Activated naive CD4-positive, alpha-beta T cell treated with anti-CD3 and anti-CD28 coated beads for 36 hours (primary cell): ENCODE data around the gene ENO1. TPM values are rescaled to one million over a fixed set of nuclear protein-coding genes. Genes with fewer than 3 reads are reported as not detected.

ENCODE experiments used
- CTCF ChIA-PET: fragments of 350-600 bp; sonication (Branson Sonifier 250); formaldehyde crosslinking; loops from one replicate; lab custom pipeline; 2021; ENCODE audit warnings: antibody characterized with exemption; lab: Charles Lee
- DNase-seq: peaks from one replicate; pipeline ENCODE4 v3.0.0-alpha.2; 2020
- H3K27ac Mint-ChIP-seq: one replicate; pipeline ENCODE4 v1.8.0; 2021; ENCODE audit warnings: mild to moderate bottlenecking, mixed read lengths
- H3K27me3 Mint-ChIP-seq: one replicate; pipeline ENCODE4 v1.8.0; 2021; ENCODE audit warnings: low read depth, mixed read lengths
- H3K36me3 Mint-ChIP-seq: one replicate; pipeline ENCODE4 v1.8.0; 2021; ENCODE audit warnings: low read depth, mixed read lengths
- H3K4me1 Mint-ChIP-seq: one replicate; pipeline ENCODE4 v1.8.0; 2021; ENCODE audit warnings: low read depth, mixed read lengths
- H3K4me3 Mint-ChIP-seq: one replicate; pipeline ENCODE4 v1.8.0; 2021; ENCODE audit warnings: mild to moderate bottlenecking, moderate library complexity, mixed read lengths
- H3K9me3 Mint-ChIP-seq: one replicate; pipeline ENCODE4 v1.8.0; 2021; ENCODE audit warnings: mixed read lengths
- intact Hi-C: fragments of 100-400 bp; cut with micrococcal nuclease; formaldehyde crosslinking; loops from one replicate; pipeline ENCODE4 v1.15.1; 2023
- total RNA-seq, 2 experiments: library from RNA; stranded (reverse); gene quantifications; one replicate each; pipeline ENCODE4 v1.2.3, GENCODE V29; 2021

ENO1 gene
- total RNA-seq, 2 experiments from 2014 or later, result 2,952 to 3,004 TPM

GRCh38 chr1:8875216-8875861 is 3.1 kb downstream of the ENO1 start:
- H3K36me3 Mint-ChIP-seq, result peaks cover 84% of the 10 kb centered on the region
- peak overlapping the region; percentile 99 for H3K27ac Mint-ChIP-seq
- H3K9me3 Mint-ChIP-seq, result no peaks in the 10 kb centered on the region
- no peaks in the 10 kb centered on the region for H3K27me3 Mint-ChIP-seq
- peaks cover 58% of the 10 kb centered on the region for H3K4me1 Mint-ChIP-seq
- intact Hi-C loops, result loop anchor here (1.0 to 10.0 kb wide), 4 partner anchors 9 to 779 kb away; partner anchors contain the start of gene PIK3CD
- no peak for DNase-seq
- CTCF ChIA-PET, result no interaction called here
- H3K4me3 Mint-ChIP-seq, result peak overlapping the region; percentile 97

DNA sequence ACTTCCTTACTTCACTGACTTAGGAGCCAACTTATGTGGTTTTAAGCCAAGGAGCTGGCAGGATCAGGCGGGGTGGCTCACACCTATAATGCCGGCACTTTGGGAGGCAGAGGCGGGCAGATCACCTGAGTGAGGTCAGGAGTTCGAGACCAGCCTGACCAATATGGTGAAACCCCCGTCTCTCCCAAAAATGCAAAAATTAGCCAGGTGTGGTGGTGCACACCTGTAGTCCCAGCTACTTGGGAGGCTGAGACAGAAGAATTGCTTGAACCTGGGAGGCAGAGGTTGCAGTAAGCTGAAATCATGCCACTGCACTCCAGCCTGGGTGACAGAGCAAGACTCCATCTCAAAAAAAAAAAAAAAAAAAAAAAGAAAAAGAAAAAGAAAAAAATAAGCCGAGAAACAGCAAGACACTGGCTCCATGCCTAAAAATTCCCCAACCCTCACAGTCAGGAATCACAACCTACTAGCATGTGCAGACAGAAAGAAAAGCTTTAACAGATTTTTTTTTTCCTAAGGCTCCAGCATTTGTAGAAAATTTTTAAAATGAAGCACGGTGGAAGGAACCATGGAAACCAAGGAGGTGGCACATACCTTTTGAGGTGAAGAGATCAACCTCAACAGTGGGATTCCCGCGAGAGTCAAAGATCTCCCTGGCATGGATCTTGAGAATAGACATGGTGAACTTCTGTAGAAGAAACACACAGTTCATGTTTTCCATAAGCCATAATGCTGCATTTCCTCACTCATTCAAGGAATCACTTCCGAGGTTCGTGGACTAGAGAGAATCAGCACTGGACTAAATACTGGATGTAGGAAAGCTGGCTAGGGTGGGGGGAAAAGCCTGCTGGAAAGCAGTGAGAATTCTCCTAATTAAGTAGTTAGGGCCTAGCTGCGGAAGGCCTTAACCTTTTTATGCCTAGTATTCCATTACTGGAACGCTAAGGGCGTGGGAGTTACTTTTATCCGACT is 4.0 kb downstream of the ENO1 start:
- no peak for DNase-seq
- Mint-ChIP-seq H3K4me3 (peak overlapping the region; percentile 97), H3K36me3 (peaks cover 87% of the 10 kb centered on the region), H3K27me3 (no peaks in the 10 kb centered on the region), H3K4me1 (peaks cover 59% of the 10 kb centered on the region), H3K27ac (peak overlapping the region; percentile 99), H3K9me3 (no peaks in the 10 kb centered on the region)
- CTCF ChIA-PET, result interaction anchor here (1.1 kb wide), 1 partner anchor 130 kb away, joined by 4 read pairs; no protein-coding TSS in a partner anchor
- intact Hi-C loops, result loop anchor here (1.0 to 10.0 kb wide), 4 partner anchors 8 to 780 kb away; partner anchors contain the start of gene PIK3CD

GRCh38 chr1:8873506-8874229 is 4.8 kb downstream of the ENO1 start:
- Mint-ChIP-seq H3K36me3 (peaks cover 95% of the 10 kb centered on the region), H3K9me3 (no peaks in the 10 kb centered on the region), H3K4me1 (peaks cover 66% of the 10 kb centered on the region), H3K27me3 (no peaks in the 10 kb centered on the region), H3K27ac (peak overlapping the region; percentile 90), H3K4me3 (peak overlapping the region; percentile 97)
- peak; percentile 94 for DNase-seq
- CTCF ChIA-PET, result interaction anchor here (1.1 kb wide), 1 partner anchor 131 kb away, joined by 4 read pairs; no protein-coding TSS in a partner anchor
- intact Hi-C loops, result loop anchor here (10.0 kb wide), 2 partner anchors 479 to 781 kb away; partner anchors contain the start of gene PIK3CD

GRCh38 chr1:8873001-8873400 is 5.5 kb downstream of the ENO1 start:
- Mint-ChIP-seq H3K4me3 (peak overlapping the region; percentile 97), H3K9me3 (no peaks in the 10 kb centered on the region), H3K4me1 (peaks cover 69% of the 10 kb centered on the region), H3K27ac (peak overlapping the region; percentile 90), H3K27me3 (no peaks in the 10 kb centered on the region), H3K36me3 (peaks cover 94% of the 10 kb centered on the region)
- intact Hi-C loops, result loop anchor here (10.0 kb wide), 2 partner anchors 478 to 782 kb away; partner anchors contain the start of gene PIK3CD
- DNase-seq, result no peak
- CTCF ChIA-PET, result interaction anchor here (1.1 to 1.8 kb wide), 2 partner anchors 132 kb away, joined by 4 to 5 read pairs; no protein-coding TSS in a partner anchor

DNA sequence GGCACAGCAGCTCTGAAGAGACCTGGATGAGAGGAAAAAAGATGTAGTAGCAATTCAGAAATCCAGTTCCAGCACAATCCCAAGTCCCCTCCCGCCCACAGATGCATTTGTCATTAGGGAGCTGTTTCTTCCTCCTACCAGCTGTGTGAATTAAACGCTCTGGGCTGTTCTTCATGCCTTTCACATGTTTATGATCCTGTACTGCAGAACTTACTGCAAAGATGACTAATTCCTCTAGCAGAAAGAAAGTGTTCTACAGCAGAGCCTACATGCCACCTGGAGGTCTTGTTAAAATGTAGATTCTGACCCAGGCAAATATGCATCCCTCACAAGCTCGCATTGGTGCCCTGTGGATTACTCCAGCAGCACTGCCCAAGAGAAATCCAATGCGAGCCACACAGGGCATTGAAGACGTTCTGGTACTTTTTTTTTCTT is 6.5 kb downstream of the ENO1 start:
- Mint-ChIP-seq H3K4me3 (peak overlapping the region; percentile 97), H3K4me1 (peaks cover 79% of the 10 kb centered on the region), H3K9me3 (no peaks in the 10 kb centered on the region)

DNA sequence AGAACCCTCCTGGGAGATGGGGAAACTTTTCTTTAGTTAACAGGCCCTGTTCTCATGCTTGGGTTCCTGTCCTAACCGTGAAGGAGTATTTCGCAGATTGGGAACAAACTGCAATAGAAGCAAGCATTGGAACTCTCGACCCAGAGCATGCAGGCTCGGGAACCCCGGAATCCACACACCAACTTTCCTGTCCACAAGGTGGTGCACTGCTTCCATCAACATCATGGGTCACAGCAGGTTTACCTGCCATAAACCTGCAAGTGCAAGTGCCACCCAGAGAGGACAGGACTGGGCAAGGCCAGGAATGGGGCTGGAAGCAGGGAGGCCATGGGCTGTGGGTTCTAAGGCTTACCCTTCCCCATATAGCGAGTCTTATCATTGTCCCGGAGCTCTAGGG is 6.9 kb downstream of the ENO1 start:
- peak overlapping the region; percentile 97 for H3K4me3 Mint-ChIP-seq
- no peaks in the 10 kb centered on the region for H3K9me3 Mint-ChIP-seq
- DNase-seq, result peak; percentile 31
- peaks cover 84% of the 10 kb centered on the region for H3K4me1 Mint-ChIP-seq
- H3K27me3 Mint-ChIP-seq, result no peaks in the 10 kb centered on the region
- CTCF ChIA-PET, result interaction anchor here (0.6 to 2.1 kb wide), 4 partner anchors 10 to 745 kb away, joined by 3 to 7 read pairs (median 4); no protein-coding TSS in a partner anchor
- intact Hi-C loops, result loop anchor here (10.0 kb wide), 2 partner anchors 477 to 783 kb away; partner anchors contain the start of gene PIK3CD
- H3K27ac Mint-ChIP-seq, result peak overlapping the region; percentile 90
- H3K36me3 Mint-ChIP-seq, result peaks cover 94% of the 10 kb centered on the region

More for the DNA sequence above, 6.5 kb downstream of the ENO1 start:
- DNase-seq, result no peak
- H3K27ac Mint-ChIP-seq, result peak overlapping the region; percentile 90
- H3K36me3 Mint-ChIP-seq, result peaks cover 94% of the 10 kb centered on the region
- no peaks in the 10 kb centered on the region for H3K27me3 Mint-ChIP-seq
- intact Hi-C loops, result loop anchor here (10.0 kb wide), 2 partner anchors 477 to 783 kb away; partner anchors contain the start of gene PIK3CD
- CTCF ChIA-PET, result interaction anchor here (0.6 to 2.1 kb wide), 4 partner anchors 11 to 745 kb away, joined by 3 to 7 read pairs (median 4); no protein-coding TSS in a partner anchor

- H3K27me3 Mint-ChIP-seq, result no peaks in the 10 kb centered on the region
- intact Hi-C loops, result loop anchor here (10.0 kb wide), 2 partner anchors 476 to 784 kb away; partner anchors contain the start of gene PIK3CD
- H3K36me3 Mint-ChIP-seq, result peaks cover 92% of the 10 kb centered on the region
- H3K4me1 Mint-ChIP-seq, result peaks cover 88% of the 10 kb centered on the region
- H3K27ac Mint-ChIP-seq, result peak overlapping the region; percentile 90
- no peaks in the 10 kb centered on the region for H3K9me3 Mint-ChIP-seq
- DNase-seq, result peak; percentile 28
- CTCF ChIA-PET, result interaction anchor here (1.8 to 2.1 kb wide), 2 partner anchors 10 to 134 kb away, joined by 5 to 7 read pairs; no protein-coding TSS in a partner anchor
- H3K4me3 Mint-ChIP-seq, result peak overlapping the region; percentile 24
These were observed 7.6 kb downstream of the ENO1 start for GRCh38 chr1:8870616-8871538.

GRCh38 chr1:8870103-8870502 is 8.4 kb downstream of the ENO1 start:
- H3K9me3 Mint-ChIP-seq, result no peaks in the 10 kb centered on the region
- peaks cover 88% of the 10 kb centered on the region for H3K4me1 Mint-ChIP-seq
- intact Hi-C loops, result loop anchor here (10.0 kb wide), 2 partner anchors 475 to 785 kb away; partner anchors contain the start of gene PIK3CD
- DNase-seq, result no peak
- CTCF ChIA-PET, result interaction anchor here (0.9 kb wide), 1 partner anchor 135 kb away, joined by 4 read pairs; no protein-coding TSS in a partner anchor
- no peaks in the 10 kb centered on the region for H3K27me3 Mint-ChIP-seq
- H3K36me3 Mint-ChIP-seq, result peaks cover 91% of the 10 kb centered on the region
- H3K4me3 Mint-ChIP-seq, result peak overlapping the region; percentile 19
- peak overlapping the region; percentile 90 for H3K27ac Mint-ChIP-seq

DNA sequence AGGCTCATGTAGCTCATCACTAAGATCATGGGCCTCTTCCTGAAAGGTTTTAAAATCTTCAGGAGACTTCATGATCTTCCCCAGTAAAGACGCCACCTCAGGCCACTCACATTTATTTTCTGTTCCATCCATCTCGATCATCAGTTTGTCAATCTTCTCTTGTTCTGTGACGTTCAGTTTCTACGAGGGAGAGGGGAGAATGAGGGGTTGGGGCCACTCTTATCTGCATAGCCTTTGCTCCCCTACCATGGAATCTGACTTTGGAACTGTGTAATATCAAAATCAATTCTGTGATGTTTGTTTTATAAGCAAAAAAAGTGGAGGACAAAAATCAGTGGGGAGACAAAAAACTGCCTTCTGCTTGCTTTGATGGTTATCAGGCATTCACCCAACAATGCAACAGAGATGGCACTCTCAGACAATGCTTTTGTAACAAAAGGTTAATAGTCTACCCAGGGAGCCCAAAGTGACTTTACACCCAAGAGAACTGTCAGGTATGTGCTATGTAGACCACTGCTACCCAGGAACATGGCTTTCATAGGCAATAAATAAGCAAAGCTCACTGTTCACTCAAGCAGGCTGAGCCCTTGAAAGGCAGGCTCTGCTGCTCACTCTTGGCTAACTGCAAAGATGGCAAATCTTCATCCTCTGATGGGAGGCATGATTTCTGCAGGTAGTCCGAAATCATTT is 10.5 kb downstream of the ENO1 start:
- H3K9me3 Mint-ChIP-seq, result no peaks in the 10 kb centered on the region
- CTCF ChIA-PET, result no interaction called here
- H3K4me1 Mint-ChIP-seq, result peaks cover 81% of the 10 kb centered on the region
- no peaks in the 10 kb centered on the region for H3K27me3 Mint-ChIP-seq
- no peak for DNase-seq
- H3K27ac Mint-ChIP-seq, result peak overlapping the region; percentile 96
- no peak overlapping the region for H3K4me3 Mint-ChIP-seq
- H3K36me3 Mint-ChIP-seq, result peaks cover 89% of the 10 kb centered on the region
- intact Hi-C loops, result loop anchor here (1.0 kb wide), 2 partner anchors 10 to 32 kb away; partner anchors contain the start of gene ENO1
